Measurements from ENCODE around the gene RANBP10. TPM values are rescaled to one million over a fixed set of nuclear protein-coding genes. Genes with fewer than 3 reads are reported as not detected.

Gene RANBP10
- total and polyA plus RNA-seq, 2 of the 13 experiments (the other 11 are each of a cell fraction or from before 2014, with no cell fraction given) = 9.2 to 22.7 TPM

GRCh38 chr16:67804853-67805542, 1.4 kb downstream of the RANBP10 start (continued):
- TF ChIP-seq KIAA2018 (CRISPR knock-in tag; IDR thresholded peaks at IDR 0.05; ENCODE audit: borderline replicate concordance) (no peak), ZFP41 (CRISPR knock-in tag; IDR thresholded peaks at IDR 0.05; ENCODE audit: borderline replicate concordance) (no peak), AGO1 (IDR thresholded peaks at IDR 0.05; ENCODE audit: low read depth, low read length, poor library complexity, severe bottlenecking) (no peak), SCMH1 (CRISPR knock-in tag; IDR thresholded peaks at IDR 0.05; ENCODE audit: borderline replicate concordance) (no peak), ZNF550 (CRISPR knock-in tag; IDR thresholded peaks at IDR 0.05; ENCODE audit: borderline replicate concordance) (no peak), ZBTB26 (CRISPR knock-in tag; IDR thresholded peaks at IDR 0.05; ENCODE audit: borderline replicate concordance) (no peak)
- TF ChIP-seq, protein P1, sequence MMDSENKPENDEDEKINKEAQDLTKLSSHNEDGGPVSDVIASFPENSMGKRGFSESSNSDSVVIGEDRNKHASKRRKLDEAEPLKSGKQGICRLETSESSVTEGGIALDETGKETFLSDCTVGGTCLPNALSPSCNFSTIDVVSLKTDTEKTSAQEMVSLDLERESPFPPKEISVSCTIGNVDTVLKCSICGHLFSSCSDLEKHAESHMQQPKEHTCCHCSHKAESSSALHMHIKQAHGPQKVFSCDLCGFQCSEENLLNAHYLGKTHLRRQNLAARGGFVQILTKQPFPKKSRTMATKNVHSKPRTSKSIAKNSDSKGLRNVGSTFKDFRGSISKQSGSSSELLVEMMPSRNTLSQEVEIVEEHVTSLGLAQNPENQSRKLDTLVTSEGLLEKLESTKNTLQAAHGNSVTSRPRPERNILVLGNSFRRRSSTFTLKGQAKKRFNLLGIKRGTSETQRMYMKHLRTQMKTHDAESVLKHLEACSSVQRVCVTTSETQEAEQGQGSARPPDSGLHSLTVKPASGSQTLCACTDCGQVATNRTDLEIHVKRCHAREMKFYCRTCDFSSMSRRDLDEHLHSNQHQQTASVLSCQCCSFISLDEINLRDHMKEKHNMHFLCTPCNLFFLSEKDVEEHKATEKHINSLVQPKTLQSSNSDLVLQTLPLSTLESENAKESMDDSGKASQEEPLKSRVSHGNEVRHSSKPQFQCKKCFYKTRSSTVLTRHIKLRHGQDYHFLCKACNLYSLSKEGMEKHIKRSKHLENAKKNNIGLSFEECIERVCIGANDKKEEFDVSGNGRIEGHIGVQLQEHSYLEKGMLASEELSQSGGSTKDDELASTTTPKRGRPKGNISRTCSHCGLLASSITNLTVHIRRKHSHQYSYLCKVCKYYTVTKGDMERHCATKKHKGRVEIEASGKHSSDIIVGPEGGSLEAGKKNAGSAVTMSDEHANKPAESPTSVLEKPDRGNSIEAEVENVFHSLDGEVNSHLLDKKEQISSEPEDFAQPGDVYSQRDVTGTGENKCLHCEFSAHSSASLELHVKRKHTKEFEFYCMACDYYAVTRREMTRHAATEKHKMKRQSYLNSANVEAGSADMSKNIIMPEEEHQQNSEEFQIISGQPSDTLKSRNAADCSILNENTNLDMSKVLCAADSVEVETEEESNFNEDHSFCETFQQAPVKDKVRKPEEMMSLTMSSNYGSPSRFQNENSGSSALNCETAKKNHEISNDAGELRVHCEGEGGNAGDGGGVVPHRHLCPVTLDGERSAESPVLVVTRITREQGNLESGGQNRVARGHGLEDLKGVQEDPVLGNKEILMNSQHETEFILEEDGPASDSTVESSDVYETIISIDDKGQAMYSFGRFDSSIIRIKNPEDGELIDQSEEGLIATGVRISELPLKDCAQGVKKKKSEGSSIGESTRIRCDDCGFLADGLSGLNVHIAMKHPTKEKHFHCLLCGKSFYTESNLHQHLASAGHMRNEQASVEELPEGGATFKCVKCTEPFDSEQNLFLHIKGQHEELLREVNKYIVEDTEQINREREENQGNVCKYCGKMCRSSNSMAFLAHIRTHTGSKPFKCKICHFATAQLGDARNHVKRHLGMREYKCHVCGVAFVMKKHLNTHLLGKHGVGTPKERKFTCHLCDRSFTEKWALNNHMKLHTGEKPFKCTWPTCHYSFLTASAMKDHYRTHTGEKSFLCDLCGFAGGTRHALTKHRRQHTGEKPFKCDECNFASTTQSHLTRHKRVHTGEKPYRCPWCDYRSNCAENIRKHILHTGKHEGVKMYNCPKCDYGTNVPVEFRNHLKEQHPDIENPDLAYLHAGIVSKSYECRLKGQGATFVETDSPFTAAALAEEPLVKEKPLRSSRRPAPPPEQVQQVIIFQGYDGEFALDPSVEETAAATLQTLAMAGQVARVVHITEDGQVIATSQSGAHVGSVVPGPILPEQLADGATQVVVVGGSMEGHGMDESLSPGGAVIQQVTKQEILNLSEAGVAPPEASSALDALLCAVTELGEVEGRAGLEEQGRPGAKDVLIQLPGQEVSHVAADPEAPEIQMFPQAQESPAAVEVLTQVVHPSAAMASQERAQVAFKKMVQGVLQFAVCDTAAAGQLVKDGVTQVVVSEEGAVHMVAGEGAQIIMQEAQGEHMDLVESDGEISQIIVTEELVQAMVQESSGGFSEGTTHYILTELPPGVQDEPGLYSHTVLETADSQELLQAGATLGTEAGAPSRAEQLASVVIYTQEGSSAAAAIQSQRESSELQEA (CRISPR knock-in tag; IDR thresholded peaks at IDR 0.05; ENCODE audit: not compliant biosample characterization) = no peak
- TF ChIP-seq, protein P2, sequence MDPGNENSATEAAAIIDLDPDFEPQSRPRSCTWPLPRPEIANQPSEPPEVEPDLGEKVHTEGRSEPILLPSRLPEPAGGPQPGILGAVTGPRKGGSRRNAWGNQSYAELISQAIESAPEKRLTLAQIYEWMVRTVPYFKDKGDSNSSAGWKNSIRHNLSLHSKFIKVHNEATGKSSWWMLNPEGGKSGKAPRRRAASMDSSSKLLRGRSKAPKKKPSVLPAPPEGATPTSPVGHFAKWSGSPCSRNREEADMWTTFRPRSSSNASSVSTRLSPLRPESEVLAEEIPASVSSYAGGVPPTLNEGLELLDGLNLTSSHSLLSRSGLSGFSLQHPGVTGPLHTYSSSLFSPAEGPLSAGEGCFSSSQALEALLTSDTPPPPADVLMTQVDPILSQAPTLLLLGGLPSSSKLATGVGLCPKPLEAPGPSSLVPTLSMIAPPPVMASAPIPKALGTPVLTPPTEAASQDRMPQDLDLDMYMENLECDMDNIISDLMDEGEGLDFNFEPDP (CRISPR knock-in tag; conservative IDR thresholded peaks at IDR 0.05) = no peak

Measured in HepG2 (cell line).